HEK293 (cell line): ENCODE data around the gene GALNT13.

Experiments used
- CTCF ChIA-PET: fragments of 350-600 bp; formaldehyde crosslinking; extraction: SDS; loops from one replicate; lab custom pipeline; 2021; ENCODE audit warnings: antibody characterized with exemption; lab: Yijun Ruan, JAX
- POLR2A ChIA-PET: fragments of 300-600 bp; formaldehyde crosslinking; extraction: SDS; loops from one replicate; lab custom pipeline; 2020; ENCODE audit warnings: antibody characterized with exemption, inconsistent platforms; lab: Yijun Ruan, JAX
- H3K27ac ChIP-seq: fragments of 200-500 bp; sonication (Bioruptor generic); 2 replicates; pipeline ENCODE4 v1.5.1; 2014; ENCODE audit warnings: low read depth, low read length, control low read depth, inconsistent platforms; ENCODE audit errors: extremely low read depth
- H3K36me3 ChIP-seq, 2 experiments: fragments of 200-500 bp in 1 of 2; sonication (Bioruptor generic) in 1 of 2; 1 replicate in 1 of 2; 2 replicates in 1 of 2; pipeline ENCODE4 v1.5.1; 2014 to 2017; ENCODE audit warnings: inconsistent platforms in 2 of 2, low read length in 2 of 2; ENCODE audit not compliant: control insufficient read depth in 2 of 2, insufficient read depth in 1 of 2
- H3K4me1 ChIP-seq: fragments of 200-500 bp; sonication (Bioruptor generic); 2 replicates; pipeline ENCODE4 v1.5.1; 2014; ENCODE audit warnings: mild to moderate bottlenecking, low read length, inconsistent platforms; ENCODE audit not compliant: control insufficient read depth, insufficient read depth
- H3K4me3 ChIP-seq: 2 replicates; pipeline ENCODE4 v1.5.1; 2011; ENCODE audit warnings: low read depth, mild to moderate bottlenecking, control low read depth, low read length, moderate library complexity
- H3K9me3 ChIP-seq: fragments of 200-500 bp; sonication (Bioruptor generic); 2 replicates; pipeline ENCODE4 v1.5.1; 2014; ENCODE audit warnings: low read depth, low read length, inconsistent platforms; ENCODE audit not compliant: control insufficient read depth, insufficient read depth
- GLI2 ChIP-seq: fragments of 450-650 bp; formaldehyde crosslinking; IDR thresholded peaks from 2 replicates; pipeline ENCODE4; 2017; ENCODE audit warnings: missing biosample characterization, missing genetic modification characterization, low read depth, borderline replicate concordance
- MEIS1 ChIP-seq: sonication (generic); formaldehyde crosslinking; IDR thresholded peaks from 2 replicates; pipeline ENCODE4 v1.8.1; 2022; ENCODE audit warnings: missing genetic modification reagents, mild to moderate bottlenecking, borderline replicate concordance
- WT1 ChIP-seq: fragments of 450-650 bp; formaldehyde crosslinking; IDR thresholded peaks from 2 replicates; pipeline ENCODE4 v1.5.1; 2016; ENCODE audit warnings: missing biosample characterization, missing genetic modification characterization
- ZBTB48 ChIP-seq: fragments of 450-650 bp; formaldehyde crosslinking; IDR thresholded peaks from 2 replicates; pipeline ENCODE4 v1.5.1; 2016; ENCODE audit warnings: missing biosample characterization, missing genetic modification characterization
- ZNF366 ChIP-seq: fragments of 450-650 bp; formaldehyde crosslinking; conservative IDR thresholded peaks from 2 replicates; pipeline ENCODE4 v1.5.1; 2016; ENCODE audit warnings: missing biosample characterization, missing genetic modification characterization
- ZNF394 ChIP-seq: fragments of 450-650 bp; formaldehyde crosslinking; IDR thresholded peaks from 2 replicates; pipeline ENCODE4 v1.5.1; 2016; ENCODE audit warnings: missing biosample characterization, missing genetic modification characterization, mild to moderate bottlenecking, moderate library complexity, borderline replicate concordance
- ZNF624 ChIP-seq: fragments of 450-650 bp; formaldehyde crosslinking; IDR thresholded peaks from 2 replicates; pipeline ENCODE4 v1.5.1; 2017; ENCODE audit warnings: missing biosample characterization, missing genetic modification characterization
- ZNF837 ChIP-seq: fragments of 450-650 bp; formaldehyde crosslinking; IDR thresholded peaks from 2 replicates; pipeline ENCODE4 v1.5.1; 2016; ENCODE audit warnings: missing biosample characterization, missing genetic modification characterization
- TF ChIP-seq, protein P1 (sequence below): fragments of 450-650 bp; formaldehyde crosslinking; IDR thresholded peaks from 2 replicates; pipeline ENCODE4 v1.5.1; 2016; ENCODE audit warnings: missing biosample characterization, missing genetic modification characterization
- TF ChIP-seq, protein P2 (sequence below): sonication (generic); formaldehyde crosslinking; IDR thresholded peaks from 2 replicates; pipeline ENCODE4 v1.8.1; 2022; ENCODE audit warnings: mild to moderate bottlenecking, moderate library complexity, missing genetic modification reagents
- TF ChIP-seq, protein P3 (sequence below): fragments of 450-650 bp; formaldehyde crosslinking; IDR thresholded peaks from 2 replicates; pipeline ENCODE4 v1.5.1; 2017; ENCODE audit warnings: missing biosample characterization, missing genetic modification characterization
- TF ChIP-seq, protein P4 (sequence below): fragments of 450-650 bp; formaldehyde crosslinking; conservative IDR thresholded peaks from 2 replicates; pipeline ENCODE4 v1.5.1; 2016; ENCODE audit warnings: low read depth, missing biosample characterization, missing genetic modification characterization
- TF ChIP-seq, protein P5 (sequence below): fragments of 450-650 bp; formaldehyde crosslinking; IDR thresholded peaks from 2 replicates; pipeline ENCODE4 v1.5.1; 2017; ENCODE audit warnings: missing biosample characterization, missing genetic modification characterization
- TF ChIP-seq, protein P6 (sequence below): IDR thresholded peaks from 2 replicates; pipeline ENCODE4 v1.6.1; 2011; ENCODE audit warnings: mild to moderate bottlenecking, low read depth, low read length, borderline replicate concordance

GALNT13 gene

DNA sequence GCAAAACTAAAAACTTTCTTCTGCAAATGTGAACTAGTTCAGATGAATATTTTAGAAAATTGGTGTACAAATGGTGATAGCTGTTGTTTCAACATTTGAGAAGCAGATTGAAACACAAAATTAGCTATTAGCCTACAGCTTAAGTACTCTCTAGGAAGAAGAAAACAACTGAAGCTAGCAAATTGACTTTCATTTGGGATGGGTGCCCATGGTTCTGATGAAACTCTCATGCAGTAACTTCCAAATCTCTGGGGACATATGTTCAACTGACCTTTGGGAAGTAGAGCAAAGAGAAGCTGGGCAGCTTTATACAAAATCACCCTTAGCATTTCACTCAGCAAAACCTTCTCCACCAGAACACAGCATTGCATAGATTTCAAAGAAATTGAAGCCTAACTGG is 119.0 kb downstream of the GALNT13 start (continued):
- TF ChIP-seq, protein P1, sequence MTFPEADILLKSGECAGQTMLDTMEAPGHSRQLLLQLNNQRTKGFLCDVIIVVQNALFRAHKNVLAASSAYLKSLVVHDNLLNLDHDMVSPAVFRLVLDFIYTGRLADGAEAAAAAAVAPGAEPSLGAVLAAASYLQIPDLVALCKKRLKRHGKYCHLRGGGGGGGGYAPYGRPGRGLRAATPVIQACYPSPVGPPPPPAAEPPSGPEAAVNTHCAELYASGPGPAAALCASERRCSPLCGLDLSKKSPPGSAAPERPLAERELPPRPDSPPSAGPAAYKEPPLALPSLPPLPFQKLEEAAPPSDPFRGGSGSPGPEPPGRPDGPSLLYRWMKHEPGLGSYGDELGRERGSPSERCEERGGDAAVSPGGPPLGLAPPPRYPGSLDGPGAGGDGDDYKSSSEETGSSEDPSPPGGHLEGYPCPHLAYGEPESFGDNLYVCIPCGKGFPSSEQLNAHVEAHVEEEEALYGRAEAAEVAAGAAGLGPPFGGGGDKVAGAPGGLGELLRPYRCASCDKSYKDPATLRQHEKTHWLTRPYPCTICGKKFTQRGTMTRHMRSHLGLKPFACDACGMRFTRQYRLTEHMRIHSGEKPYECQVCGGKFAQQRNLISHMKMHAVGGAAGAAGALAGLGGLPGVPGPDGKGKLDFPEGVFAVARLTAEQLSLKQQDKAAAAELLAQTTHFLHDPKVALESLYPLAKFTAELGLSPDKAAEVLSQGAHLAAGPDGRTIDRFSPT (tag by site-specific recombination): no peak

DNA sequence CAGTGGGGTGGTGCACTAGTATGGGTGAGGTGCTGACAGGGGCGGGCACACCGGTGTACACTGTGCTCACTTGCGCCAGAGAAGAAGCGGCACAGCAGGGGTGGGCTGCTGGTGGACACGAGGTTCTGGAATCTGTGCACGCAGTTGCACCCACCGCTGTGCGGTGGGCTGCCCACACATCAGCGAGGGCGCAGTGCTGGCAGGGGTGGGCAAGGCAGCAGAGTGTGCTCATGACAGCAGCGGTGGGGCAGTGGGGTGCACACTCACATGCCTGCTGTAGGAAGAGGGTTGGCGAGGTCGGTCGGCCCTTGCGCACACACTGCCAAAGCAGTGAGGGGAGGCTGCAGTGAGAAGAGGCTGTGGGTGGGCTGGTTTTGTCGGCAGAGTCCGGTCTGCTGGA is 141.8 kb downstream of the GALNT13 start:
- Histone ChIP-seq H3K27ac (no peak overlapping the region), H3K9me3 (no peaks in the 10 kb centered on the region), H3K4me1 (no peaks in the 10 kb centered on the region), H3K4me3 (no peak overlapping the region), H3K36me3 (no peaks in the 10 kb centered on the region)
- ChIA-PET POLR2A (no interaction called here), CTCF (no interaction called here)
- no peak for TF ChIP-seq ZNF366 (tag by site-specific recombination)
- TF ChIP-seq GLI2 (tag by site-specific recombination): no peak
- TF ChIP-seq, protein P2, sequence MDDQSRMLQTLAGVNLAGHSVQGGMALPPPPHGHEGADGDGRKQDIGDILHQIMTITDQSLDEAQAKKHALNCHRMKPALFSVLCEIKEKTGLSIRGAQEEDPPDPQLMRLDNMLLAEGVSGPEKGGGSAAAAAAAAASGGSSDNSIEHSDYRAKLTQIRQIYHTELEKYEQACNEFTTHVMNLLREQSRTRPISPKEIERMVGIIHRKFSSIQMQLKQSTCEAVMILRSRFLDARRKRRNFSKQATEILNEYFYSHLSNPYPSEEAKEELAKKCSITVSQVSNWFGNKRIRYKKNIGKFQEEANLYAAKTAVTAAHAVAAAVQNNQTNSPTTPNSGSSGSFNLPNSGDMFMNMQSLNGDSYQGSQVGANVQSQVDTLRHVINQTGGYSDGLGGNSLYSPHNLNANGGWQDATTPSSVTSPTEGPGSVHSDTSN (CRISPR knock-in tag): no peak
- TF ChIP-seq ZNF394: no peak
- TF ChIP-seq, protein P3, sequence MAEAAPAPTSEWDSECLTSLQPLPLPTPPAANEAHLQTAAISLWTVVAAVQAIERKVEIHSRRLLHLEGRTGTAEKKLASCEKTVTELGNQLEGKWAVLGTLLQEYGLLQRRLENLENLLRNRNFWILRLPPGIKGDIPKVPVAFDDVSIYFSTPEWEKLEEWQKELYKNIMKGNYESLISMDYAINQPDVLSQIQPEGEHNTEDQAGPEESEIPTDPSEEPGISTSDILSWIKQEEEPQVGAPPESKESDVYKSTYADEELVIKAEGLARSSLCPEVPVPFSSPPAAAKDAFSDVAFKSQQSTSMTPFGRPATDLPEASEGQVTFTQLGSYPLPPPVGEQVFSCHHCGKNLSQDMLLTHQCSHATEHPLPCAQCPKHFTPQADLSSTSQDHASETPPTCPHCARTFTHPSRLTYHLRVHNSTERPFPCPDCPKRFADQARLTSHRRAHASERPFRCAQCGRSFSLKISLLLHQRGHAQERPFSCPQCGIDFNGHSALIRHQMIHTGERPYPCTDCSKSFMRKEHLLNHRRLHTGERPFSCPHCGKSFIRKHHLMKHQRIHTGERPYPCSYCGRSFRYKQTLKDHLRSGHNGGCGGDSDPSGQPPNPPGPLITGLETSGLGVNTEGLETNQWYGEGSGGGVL (tag by site-specific recombination): no peak
- TF ChIP-seq, protein P4, sequence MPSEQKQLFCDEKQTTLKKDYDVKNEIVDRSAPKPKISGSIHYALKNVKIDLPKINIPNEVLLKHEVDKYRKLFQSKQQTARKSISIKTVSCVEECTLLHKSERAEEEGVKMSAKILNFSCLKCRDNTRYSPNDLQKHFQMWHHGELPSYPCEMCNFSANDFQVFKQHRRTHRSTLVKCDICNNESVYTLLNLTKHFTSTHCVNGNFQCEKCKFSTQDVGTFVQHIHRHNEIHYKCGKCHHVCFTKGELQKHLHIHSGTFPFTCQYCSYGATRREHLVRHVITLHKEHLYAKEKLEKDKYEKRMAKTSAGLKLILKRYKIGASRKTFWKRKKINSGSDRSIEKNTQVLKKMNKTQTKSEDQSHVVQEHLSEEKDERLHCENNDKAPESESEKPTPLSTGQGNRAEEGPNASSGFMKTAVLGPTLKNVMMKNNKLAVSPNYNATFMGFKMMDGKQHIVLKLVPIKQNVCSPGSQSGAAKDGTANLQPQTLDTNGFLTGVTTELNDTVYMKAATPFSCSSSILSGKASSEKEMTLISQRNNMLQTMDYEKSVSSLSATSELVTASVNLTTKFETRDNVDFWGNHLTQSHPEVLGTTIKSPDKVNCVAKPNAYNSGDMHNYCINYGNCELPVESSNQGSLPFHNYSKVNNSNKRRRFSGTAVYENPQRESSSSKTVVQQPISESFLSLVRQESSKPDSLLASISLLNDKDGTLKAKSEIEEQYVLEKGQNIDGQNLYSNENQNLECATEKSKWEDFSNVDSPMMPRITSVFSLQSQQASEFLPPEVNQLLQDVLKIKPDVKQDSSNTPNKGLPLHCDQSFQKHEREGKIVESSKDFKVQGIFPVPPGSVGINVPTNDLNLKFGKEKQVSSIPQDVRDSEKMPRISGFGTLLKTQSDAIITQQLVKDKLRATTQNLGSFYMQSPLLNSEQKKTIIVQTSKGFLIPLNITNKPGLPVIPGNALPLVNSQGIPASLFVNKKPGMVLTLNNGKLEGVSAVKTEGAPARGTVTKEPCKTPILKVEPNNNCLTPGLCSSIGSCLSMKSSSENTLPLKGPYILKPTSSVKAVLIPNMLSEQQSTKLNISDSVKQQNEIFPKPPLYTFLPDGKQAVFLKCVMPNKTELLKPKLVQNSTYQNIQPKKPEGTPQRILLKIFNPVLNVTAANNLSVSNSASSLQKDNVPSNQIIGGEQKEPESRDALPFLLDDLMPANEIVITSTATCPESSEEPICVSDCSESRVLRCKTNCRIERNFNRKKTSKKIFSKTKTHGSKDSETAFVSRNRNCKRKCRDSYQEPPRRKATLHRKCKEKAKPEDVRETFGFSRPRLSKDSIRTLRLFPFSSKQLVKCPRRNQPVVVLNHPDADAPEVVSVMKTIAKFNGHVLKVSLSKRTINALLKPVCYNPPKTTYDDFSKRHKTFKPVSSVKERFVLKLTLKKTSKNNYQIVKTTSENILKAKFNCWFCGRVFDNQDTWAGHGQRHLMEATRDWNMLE (tag by site-specific recombination): no peak
- TF ChIP-seq WT1 (tag by site-specific recombination): no peak
- no peak for TF ChIP-seq ZNF837 (tag by site-specific recombination)
- TF ChIP-seq ZBTB48: no peak
- TF ChIP-seq, protein P5, sequence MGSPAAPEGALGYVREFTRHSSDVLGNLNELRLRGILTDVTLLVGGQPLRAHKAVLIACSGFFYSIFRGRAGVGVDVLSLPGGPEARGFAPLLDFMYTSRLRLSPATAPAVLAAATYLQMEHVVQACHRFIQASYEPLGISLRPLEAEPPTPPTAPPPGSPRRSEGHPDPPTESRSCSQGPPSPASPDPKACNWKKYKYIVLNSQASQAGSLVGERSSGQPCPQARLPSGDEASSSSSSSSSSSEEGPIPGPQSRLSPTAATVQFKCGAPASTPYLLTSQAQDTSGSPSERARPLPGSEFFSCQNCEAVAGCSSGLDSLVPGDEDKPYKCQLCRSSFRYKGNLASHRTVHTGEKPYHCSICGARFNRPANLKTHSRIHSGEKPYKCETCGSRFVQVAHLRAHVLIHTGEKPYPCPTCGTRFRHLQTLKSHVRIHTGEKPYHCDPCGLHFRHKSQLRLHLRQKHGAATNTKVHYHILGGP (tag by site-specific recombination): no peak
- no peak for TF ChIP-seq ZNF624 (tag by site-specific recombination)
- no peak for TF ChIP-seq MEIS1 (CRISPR knock-in tag)
- TF ChIP-seq, protein P6, sequence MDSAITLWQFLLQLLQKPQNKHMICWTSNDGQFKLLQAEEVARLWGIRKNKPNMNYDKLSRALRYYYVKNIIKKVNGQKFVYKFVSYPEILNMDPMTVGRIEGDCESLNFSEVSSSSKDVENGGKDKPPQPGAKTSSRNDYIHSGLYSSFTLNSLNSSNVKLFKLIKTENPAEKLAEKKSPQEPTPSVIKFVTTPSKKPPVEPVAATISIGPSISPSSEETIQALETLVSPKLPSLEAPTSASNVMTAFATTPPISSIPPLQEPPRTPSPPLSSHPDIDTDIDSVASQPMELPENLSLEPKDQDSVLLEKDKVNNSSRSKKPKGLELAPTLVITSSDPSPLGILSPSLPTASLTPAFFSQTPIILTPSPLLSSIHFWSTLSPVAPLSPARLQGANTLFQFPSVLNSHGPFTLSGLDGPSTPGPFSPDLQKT: no peak
